Measurements from ENCODE around the gene ALPI.

GRCh38 chr2:232418466-232419244 is 37.3 kb upstream of the ALPI start:
- TF ChIP-seq ZNF565 (CRISPR knock-in tag; conservative IDR thresholded peaks at IDR 0.05; ENCODE audit: low read depth) (no peak), ARNTL (CRISPR knock-in tag; IDR thresholded peaks at IDR 0.05; ENCODE audit: borderline replicate concordance, low read depth) (no peak), SNAI2 (CRISPR knock-in tag; IDR thresholded peaks at IDR 0.05) (no peak), RARB (CRISPR knock-in tag; IDR thresholded peaks at IDR 0.05) (no peak), ZNF70 (CRISPR knock-in tag; IDR thresholded peaks at IDR 0.05) (no peak), ESRRG (CRISPR knock-in tag; IDR thresholded peaks at IDR 0.05) (no peak), GLIS3 (CRISPR knock-in tag; IDR thresholded peaks at IDR 0.05) (no peak), OSR1 (CRISPR knock-in tag; IDR thresholded peaks at IDR 0.05) (no peak), ZFP30 (CRISPR knock-in tag; IDR thresholded peaks at IDR 0.05) (no peak), TOX (CRISPR knock-in tag; IDR thresholded peaks at IDR 0.05; ENCODE audit: borderline replicate concordance) (no peak), ZC3H10 (CRISPR knock-in tag; IDR thresholded peaks at IDR 0.05) (no peak)
- TF ChIP-seq, protein P1, sequence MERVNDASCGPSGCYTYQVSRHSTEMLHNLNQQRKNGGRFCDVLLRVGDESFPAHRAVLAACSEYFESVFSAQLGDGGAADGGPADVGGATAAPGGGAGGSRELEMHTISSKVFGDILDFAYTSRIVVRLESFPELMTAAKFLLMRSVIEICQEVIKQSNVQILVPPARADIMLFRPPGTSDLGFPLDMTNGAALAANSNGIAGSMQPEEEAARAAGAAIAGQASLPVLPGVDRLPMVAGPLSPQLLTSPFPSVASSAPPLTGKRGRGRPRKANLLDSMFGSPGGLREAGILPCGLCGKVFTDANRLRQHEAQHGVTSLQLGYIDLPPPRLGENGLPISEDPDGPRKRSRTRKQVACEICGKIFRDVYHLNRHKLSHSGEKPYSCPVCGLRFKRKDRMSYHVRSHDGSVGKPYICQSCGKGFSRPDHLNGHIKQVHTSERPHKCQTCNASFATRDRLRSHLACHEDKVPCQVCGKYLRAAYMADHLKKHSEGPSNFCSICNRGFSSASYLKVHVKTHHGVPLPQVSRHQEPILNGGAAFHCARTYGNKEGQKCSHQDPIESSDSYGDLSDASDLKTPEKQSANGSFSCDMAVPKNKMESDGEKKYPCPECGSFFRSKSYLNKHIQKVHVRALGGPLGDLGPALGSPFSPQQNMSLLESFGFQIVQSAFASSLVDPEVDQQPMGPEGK (CRISPR knock-in tag; IDR thresholded peaks at IDR 0.05; ENCODE audit: borderline replicate concordance): no peak
- TF ChIP-seq, protein P2, sequence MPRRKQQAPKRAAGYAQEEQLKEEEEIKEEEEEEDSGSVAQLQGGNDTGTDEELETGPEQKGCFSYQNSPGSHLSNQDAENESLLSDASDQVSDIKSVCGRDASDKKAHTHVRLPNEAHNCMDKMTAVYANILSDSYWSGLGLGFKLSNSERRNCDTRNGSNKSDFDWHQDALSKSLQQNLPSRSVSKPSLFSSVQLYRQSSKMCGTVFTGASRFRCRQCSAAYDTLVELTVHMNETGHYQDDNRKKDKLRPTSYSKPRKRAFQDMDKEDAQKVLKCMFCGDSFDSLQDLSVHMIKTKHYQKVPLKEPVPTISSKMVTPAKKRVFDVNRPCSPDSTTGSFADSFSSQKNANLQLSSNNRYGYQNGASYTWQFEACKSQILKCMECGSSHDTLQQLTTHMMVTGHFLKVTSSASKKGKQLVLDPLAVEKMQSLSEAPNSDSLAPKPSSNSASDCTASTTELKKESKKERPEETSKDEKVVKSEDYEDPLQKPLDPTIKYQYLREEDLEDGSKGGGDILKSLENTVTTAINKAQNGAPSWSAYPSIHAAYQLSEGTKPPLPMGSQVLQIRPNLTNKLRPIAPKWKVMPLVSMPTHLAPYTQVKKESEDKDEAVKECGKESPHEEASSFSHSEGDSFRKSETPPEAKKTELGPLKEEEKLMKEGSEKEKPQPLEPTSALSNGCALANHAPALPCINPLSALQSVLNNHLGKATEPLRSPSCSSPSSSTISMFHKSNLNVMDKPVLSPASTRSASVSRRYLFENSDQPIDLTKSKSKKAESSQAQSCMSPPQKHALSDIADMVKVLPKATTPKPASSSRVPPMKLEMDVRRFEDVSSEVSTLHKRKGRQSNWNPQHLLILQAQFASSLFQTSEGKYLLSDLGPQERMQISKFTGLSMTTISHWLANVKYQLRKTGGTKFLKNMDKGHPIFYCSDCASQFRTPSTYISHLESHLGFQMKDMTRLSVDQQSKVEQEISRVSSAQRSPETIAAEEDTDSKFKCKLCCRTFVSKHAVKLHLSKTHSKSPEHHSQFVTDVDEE (CRISPR knock-in tag; IDR thresholded peaks at IDR 0.05): no peak
- TF ChIP-seq, protein P3, sequence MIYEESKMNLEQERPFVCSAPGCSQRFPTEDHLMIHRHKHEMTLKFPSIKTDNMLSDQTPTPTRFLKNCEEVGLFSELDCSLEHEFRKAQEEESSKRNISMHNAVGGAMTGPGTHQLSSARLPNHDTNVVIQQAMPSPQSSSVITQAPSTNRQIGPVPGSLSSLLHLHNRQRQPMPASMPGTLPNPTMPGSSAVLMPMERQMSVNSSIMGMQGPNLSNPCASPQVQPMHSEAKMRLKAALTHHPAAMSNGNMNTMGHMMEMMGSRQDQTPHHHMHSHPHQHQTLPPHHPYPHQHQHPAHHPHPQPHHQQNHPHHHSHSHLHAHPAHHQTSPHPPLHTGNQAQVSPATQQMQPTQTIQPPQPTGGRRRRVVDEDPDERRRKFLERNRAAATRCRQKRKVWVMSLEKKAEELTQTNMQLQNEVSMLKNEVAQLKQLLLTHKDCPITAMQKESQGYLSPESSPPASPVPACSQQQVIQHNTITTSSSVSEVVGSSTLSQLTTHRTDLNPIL (CRISPR knock-in tag; IDR thresholded peaks at IDR 0.05; ENCODE audit: low read depth): no peak
